Erythroblast (primary cell): Measurements from ENCODE around the gene SLC66A2.
"Not testable (repeated sequence)": the region's sequence is repeated elsewhere in the genome, so short reads cannot be mapped to it uniquely, and the experiment has no call there.

Source experiments
- DNase-seq, 2 experiments: peaks; one replicate each; lab custom pipeline; 2025; lab: John Stamatoyannopoulos, UW
- GATA1 ChIP-seq: IDR thresholded peaks from 2 replicates; pipeline ENCODE4 v1.6.1; 2011; ENCODE audit warnings: low read depth, mild to moderate bottlenecking, control low read depth, low read length, moderate library complexity
- POLR2A ChIP-seq: IDR thresholded peaks from 2 replicates; pipeline ENCODE4 v1.6.1; 2011; ENCODE audit warnings: mild to moderate bottlenecking, low read length

SLC66A2 gene

DNA sequence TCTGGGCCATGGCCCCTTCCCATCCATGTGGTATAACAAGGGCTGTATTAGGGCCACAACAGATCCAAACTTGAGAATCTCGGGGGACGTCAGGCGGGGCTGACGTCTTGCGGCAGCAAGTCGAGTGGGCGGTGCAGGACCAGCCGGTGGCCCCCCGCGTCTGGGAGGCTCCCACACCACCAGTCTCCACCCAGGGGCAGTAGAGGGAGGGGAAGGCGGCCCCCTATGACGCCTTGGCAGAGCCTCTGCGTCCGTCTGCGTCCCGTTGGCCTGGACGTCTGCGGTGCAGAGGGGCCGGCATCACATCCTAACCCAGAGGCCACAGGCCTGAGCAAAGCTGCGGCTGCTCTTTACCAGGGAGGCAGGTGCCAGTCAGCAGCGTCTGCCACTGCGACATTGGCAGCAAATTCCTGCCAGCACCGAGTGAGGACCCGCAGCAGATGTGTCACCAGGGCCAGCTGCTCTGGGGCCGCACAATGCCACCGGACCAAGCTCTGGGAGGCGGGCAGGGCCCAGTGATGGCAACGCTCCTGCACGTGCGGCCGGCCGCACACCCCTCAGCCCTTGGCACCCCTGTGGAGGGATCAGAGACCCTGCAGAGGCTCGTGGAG, 79.9 kb downstream of the SLC66A2 start:
- DNase-seq, result no peak
- TF ChIP-seq POLR2A (no peak), GATA1 (no peak)

DNA sequence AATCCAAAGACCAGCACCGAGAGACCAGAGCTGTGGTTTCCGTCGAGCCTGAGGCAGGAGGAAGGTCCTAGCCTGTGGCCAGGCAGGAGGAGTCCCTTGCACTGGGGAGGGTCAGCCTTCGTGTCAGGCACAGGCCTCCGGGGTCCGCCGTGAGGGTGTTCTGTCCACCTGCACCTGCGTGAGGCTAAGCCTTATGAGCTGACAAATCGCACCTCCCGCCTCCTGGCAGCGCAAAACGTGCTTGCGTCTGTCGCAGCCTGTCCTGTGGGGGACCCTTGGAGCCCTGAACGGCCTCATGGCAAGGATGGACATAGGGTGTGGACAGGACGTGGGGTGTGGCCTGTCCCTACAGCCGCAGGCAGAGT, 80.4 kb downstream of the SLC66A2 start:
- no peak for DNase-seq
- TF ChIP-seq POLR2A, result no peak
- no peak for TF ChIP-seq GATA1

DNA sequence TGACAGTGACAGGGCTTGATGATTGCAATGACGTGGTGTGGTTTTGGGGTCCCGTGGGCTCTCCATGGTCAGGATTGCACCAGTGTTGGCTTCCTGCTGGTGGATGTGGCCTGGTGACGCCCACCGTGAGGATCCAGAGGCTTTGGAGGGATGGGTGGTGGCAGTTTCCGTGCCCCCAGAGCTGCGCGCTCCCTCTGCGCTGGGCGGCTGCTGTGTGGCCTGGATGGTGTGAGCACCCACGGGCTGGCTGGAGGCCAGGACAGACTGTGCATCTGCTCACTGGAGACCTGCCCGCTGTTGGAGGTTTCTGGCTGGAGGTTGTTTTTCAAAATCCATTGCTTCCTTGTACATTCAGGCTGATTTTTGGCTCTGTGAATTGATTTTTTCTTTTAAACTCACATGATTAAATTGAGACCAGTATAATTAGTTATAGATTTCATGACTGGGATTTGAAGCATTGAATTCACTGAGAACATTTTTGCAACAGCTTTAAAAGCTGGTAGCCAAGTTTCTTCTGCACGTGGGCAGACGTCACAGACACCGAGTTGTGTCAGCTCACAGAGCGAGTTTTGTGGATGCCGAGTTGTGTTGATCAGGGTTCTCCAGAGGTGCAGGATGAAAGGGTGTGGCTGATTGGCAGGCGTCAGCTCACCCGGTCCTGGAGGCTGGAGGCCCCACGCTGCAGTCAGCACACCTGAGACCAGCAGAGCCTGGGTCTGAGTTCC, 81.0 kb downstream of the SLC66A2 start:
- TF ChIP-seq POLR2A (no peak), GATA1 (no peak)
- no peak for DNase-seq

DNA sequence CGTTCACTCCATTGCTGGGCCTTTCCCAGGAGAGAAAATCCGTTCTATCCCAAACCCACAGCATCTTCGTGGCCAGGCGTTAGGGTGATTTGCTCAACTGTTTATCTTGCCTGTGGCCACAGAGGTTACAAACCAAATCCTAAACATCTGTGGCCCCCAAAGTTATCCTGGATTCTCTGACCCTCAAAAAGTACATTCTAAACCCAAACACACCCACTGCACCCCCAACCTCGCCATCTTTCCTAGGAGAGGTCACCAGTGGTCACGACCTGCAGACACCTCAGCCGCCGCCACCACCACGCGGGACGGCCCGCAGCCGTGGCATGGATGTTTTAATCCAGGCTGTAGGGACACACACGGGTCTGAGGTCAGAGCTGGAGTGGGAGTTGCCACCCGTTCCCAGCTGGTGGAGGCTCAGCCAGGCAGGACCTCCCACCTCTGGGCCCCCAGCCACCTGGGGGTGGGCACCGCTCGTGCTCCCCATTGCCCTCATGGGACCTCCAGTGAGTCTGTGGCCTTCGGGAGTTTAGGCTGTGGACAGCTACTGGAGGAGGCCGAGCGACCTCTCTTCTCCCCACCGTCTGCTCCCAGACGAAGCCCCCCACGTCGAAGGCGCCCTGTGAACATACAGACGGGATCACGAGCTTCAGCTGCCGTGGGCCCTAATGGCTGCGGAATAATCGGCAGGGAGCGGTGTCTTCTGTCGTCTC, 81.7 kb downstream of the SLC66A2 start:
- no peak for DNase-seq
- TF ChIP-seq POLR2A, result no peak
- TF ChIP-seq GATA1, result no peak

DNA sequence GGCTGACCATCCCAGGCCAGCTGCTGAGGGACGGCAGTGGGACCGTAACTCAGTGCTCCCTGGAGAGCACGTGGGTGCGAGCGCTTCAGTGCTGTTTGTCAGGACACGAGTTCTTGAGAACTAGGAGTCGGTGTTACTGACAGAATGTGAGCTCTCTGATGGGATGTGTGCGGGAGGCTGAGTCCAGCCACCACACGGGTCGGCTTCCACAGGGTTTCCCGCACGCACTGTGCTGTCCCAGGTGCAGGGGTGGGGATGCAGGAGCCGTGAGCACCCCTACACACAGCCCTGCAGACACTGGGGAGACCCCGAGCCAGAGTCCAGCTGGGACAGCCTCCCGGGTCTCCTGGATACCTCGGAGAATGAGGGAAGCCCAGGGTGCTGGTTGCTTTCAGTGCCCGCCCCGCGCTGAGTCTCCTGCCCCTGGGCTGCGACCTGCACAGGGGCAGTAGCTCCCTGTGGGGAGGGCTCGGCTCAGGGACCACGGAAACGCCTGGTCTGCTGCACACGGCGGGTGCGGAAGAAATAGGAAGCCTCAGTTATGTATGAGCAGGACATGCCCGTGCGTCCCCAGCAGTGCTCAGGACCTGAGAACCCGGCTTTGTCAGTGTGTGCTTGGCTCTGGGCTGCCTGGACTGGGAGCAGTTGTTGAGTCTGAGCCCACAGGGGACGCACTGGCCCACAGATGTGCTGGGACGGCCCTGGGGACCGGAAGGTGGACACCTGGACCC, 82.5 kb downstream of the SLC66A2 start:
- TF ChIP-seq GATA1 (no peak), POLR2A (no peak)
- DNase-seq, result no peak

DNA sequence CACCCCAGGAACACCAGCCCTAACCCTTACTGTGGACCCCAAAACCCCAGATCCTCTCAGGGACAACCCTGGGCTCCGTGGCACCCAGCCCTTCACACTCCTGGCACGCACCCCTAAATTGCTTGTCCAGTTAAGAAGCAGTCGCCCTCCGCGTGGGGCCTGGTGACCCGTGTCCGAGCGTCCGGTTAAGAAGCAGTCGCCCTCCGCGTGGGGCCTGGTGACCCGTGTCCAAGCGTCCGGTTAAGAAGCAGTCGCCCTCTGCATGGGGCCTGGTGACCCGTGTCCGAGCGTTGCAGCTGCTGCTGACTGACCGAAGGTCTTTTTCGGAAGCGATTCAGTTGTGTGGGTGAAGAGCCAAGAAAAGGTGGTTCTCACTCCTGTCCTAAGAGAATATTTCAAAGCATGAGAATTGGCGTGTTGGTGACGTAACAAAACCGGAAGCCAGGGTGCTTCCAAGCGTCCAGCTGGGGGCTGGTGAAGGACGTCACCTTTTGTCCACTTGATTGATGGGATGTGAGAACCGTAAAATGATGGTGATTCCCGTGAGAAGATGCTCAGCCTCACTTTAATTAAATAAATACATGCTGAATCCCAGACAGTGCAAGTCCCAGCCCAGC, 83.2 kb downstream of the SLC66A2 start:
- DNase-seq, result no peak
- no peak for TF ChIP-seq POLR2A
- TF ChIP-seq GATA1, result no peak

DNA sequence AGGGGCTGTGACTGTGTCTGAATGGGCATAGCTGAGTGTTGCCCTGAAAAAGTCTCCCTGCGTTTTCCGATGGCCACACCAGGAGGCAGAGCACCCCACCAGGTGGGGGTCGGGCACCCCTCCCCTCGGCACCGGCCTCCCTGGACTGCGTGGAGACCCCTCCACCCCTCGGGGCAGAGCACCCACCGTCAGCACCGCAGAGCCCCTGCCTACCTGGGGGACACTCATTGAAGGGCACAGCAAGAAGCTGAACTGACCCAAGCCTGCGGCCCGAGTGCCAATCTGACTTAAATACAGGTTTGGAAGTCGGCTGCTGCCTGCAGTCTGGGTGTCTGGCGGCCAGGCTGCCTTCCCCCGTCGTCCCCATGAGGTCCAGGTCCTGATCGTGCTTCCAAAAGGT, 83.8 kb downstream of the SLC66A2 start:
- TF ChIP-seq POLR2A, result no peak
- TF ChIP-seq GATA1, result no peak
- DNase-seq, result no peak

DNA sequence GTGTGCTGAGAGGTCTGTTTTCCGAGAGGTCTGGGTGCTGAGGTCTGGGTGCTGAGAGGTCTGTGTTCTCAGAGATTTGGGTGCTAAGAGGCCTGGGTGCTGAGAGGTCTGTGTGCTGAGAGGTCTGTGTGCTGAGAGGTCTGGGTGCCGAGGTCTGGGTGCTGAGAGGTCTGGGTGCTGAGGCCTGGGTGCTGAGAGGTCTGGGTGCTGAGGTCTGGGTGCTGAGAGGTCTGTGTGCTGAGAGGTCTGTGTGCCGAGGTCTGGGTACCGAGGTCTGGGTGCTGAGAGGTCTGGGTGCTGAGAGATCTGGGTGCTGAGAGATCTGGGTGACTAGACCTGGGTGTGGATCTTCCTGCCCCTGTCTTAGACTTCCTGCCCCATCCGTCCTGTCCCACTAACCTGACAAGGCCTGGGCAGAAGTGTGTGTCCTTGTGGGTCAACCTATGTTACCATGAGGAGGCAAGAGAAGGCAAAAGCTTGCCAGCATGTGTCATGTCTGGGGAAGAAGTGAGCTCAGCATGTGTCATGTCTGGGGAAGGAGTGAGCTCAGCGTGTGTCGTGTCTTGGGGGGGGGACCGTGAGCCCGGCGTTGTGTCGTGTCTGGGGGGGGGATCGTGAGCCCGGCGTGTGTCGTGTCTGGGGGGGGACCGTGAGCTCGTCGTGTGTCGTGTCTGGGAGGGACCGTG, 84.4 kb downstream of the SLC66A2 start:
- no peak for DNase-seq
- no peak for TF ChIP-seq GATA1
- TF ChIP-seq POLR2A, result no peak

DNA sequence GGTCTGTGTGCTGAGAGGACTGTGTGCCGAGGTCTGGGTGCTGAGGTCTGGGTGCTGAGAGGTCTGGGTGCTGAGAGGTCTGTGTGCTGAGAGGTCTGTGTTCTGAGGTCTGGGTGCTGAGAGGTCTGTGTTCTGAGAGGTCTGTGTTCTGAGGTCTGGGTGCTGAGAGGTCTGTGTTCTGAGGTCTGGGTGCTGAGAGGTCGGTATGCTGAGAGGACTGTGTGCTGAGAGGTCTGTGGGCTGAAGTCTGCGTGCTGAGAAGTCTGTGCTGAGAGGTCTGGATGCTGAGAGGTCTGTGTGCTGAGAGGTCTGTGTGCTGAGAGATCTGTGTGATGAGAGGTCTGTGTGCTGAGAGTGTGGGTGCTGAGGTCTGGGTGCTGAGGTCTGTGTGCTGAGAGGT, 85.5 kb downstream of the SLC66A2 start:
- not testable (repeated sequence) for DNase-seq

DNA sequence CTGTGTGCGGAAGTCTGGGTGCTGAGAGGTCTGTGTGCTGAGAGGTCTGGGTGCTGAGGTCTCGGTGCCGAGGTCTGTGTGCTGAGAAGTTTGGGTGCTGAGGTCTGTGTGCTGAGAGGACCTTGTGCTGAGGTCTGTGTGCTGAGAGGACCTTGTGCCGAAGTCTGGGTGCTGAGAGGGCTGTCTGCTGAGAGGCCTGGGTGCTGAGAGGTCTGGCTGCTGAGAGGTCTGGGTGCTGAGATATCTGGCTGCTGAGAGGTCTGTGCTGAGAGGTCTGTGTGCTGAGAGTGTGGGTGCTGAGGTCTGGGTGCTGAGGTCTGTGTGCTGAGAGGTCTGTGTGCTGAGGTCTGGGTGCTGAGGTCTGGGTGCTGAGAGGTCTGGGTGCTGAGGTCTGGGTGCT, 86.5 kb downstream of the SLC66A2 start:
- not testable (repeated sequence) for DNase-seq

DNA sequence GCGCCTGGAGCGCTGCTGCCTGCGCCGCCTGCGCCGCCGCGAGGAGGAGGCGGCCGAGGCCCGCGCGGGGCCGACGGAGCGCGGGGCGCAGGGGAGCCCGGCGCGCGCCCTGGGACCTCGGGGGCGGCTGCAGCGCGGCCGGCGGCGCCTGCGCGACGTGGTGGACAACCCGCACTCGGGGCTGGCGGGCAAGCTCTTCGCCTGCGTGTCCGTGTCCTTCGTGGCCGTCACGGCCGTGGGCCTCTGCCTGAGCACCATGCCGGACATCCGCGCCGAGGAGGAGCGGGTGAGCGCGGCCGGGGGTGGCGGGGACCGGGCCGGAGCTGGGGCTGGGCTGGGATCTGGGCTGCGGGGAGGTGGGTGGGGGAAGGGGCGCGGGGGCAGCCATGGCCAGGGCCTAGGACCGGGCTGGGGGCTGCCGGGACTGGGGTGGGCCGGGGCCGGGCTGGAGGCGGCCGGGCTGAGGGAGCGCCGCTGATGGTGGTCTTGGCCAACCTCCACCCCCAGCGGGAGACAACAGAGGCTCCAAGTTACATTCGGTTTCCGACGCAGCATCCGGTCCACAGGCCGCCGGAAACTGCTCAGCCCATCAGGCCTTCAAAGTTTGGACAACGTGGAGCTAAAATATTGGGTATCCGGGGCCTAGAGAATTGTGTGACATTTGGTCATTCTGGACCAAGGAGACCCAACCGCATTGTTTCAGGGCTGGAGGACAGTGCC, 87.3 kb downstream of the SLC66A2 start:
- DNase-seq, result no peak
- TF ChIP-seq POLR2A (no peak), GATA1 (no peak)

DNA sequence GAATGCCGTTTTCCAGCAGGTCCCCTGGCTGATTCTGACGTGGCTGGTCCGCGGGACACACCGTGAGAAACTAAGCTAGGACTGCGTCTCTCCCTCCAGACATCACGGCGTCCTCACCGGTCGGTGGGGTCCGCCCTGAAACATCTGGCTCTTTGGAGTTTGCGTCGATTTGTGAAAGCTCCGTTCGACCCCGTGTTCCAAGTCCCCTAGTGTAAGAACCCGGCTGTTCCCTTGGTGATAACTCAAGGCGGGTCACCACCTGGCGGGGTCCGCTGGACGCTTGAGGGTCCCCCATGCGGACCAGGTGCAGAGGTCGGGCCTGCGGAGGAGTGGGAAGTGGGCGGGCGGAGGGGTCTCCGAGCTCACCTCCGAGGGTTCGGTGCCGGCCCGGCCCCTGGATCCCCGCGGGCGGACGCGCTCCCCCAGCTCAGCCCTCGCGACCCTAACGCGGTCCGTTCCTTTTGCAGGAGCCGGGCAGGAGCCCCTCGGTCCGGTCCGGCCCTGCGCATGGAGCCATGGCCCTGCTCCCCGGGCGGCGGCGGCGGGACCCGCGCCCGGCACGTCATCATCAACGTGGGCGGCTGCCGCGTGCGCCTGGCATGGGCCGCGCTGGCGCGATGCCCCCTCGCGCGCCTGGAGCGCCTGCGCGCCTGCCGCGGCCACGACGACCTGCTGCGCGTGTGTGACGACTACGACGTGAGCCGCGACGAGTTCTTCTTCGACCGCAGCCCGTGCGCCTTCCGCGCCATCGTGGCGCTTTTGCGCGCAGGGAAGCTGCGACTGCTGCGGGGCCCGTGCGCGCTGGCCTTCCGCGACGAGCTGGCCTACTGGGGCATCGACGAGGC, 88.1 kb downstream of the SLC66A2 start:
- TF ChIP-seq GATA1 (no peak), POLR2A (no peak)
- DNase-seq, result no peak
